HUDEP-2 (cell line): ENCODE data around the gene CDK9.
A peak's percentile ranks its signal among the peaks of the same experiment; 100 is the strongest.
"Not testable (repeated sequence)": the region's sequence is repeated elsewhere in the genome, so short reads cannot be mapped to it uniquely, and the experiment has no call there.

Experiments
- DNase-seq, 76 experiments: peaks; one replicate each; lab custom pipeline; 2025; ENCODE audit not compliant: unreplicated experiment in 76 of 76; lab: John Stamatoyannopoulos, UW

CDK9 gene

GRCh38 chr9:127779136-127779981, 6.5 kb upstream of the CDK9 start:
- no peak for DNase-seq

GRCh38 chr9:127780126-127780885, 5.5 kb upstream of the CDK9 start:
- DNase-seq = no peak

GRCh38 chr9:127780909-127781308, 4.9 kb upstream of the CDK9 start:
- DNase-seq = not testable (repeated sequence)

GRCh38 chr9:127781806-127782205, 4.0 kb upstream of the CDK9 start:
- DNase-seq = no peak

GRCh38 chr9:127783111-127784008, 2.5 kb upstream of the CDK9 start:
- DNase-seq = peak in 1 of 76 experiments; percentile 15

- DNase-seq = peak in 71 of 76 experiments; percentile 9 to 90 (median 73)
Observed at GRCh38 chr9:127785023-127785932, 556 bp upstream of the CDK9 start.

GRCh38 chr9:127786773-127787104, 905 bp downstream of the CDK9 start:
- DNase-seq = no peak

GRCh38 chr9:127788337-127789011, 2.6 kb downstream of the CDK9 start:
- no peak for DNase-seq

- no peak for DNase-seq
Observed at GRCh38 chr9:127789179-127789578, 3.3 kb downstream of the CDK9 start.

- DNase-seq = no peak
Observed at GRCh38 chr9:127790094-127790855, 4.4 kb downstream of the CDK9 start.

- DNase-seq = no peak
Observed at GRCh38 chr9:127791085-127791484, 5.3 kb downstream of the CDK9 start.

GRCh38 chr9:127792417-127793031, 6.7 kb downstream of the CDK9 start:
- no peak for DNase-seq

- DNase-seq = no peak
Observed at GRCh38 chr9:127793093-127793708, 7.4 kb downstream of the CDK9 start.

GRCh38 chr9:127794001-127794791, 8.4 kb downstream of the CDK9 start:
- DNase-seq = no peak

GRCh38 chr9:127796225-127796813, 10.5 kb downstream of the CDK9 start:
- no peak for DNase-seq

- no peak for DNase-seq
Observed at GRCh38 chr9:127796852-127797370, 11.1 kb downstream of the CDK9 start.
